Calu3 (cell line): ENCODE results near the gene SOX9. TPM values are rescaled to one million over a fixed set of nuclear protein-coding genes. Genes with fewer than 3 reads are reported as not detected.

ENCODE experiments used
- BruUV-seq: library from RNA; stranded (reverse); fragments of 400-500 nt; replicated peaks from 2 replicates; lab custom pipeline; 2021; lab: Mats Ljungman, UMichigan
- CTCF ChIA-PET: fragments of 300-600 bp; sonication (Branson Sonifier 250); formaldehyde crosslinking; loops from one replicate; lab custom pipeline; 2022; ENCODE audit warnings: antibody characterized with exemption; lab: Charles Lee
- DNase-seq: peaks from one replicate; pipeline ENCODE4 v3.0.0; 2022
- H3K27ac Mint-ChIP-seq: one replicate; pipeline ENCODE4 v1.8.0; 2022; ENCODE audit warnings: mixed read lengths; ENCODE audit not compliant: unreplicated experiment
- H3K27me3 Mint-ChIP-seq: one replicate; pipeline ENCODE4 v1.8.0; 2022; ENCODE audit warnings: mixed read lengths; ENCODE audit not compliant: unreplicated experiment
- H3K36me3 Mint-ChIP-seq: one replicate; pipeline ENCODE4 v1.8.0; 2022; ENCODE audit warnings: mild to moderate bottlenecking, moderate library complexity, mixed read lengths; ENCODE audit not compliant: insufficient read depth, unreplicated experiment
- H3K4me1 Mint-ChIP-seq: one replicate; pipeline ENCODE4 v1.8.0; 2022; ENCODE audit warnings: mild to moderate bottlenecking, low read depth, mixed read lengths; ENCODE audit not compliant: unreplicated experiment
- H3K4me3 Mint-ChIP-seq: one replicate; pipeline ENCODE4 v1.8.0; 2022; ENCODE audit warnings: mild to moderate bottlenecking, low read depth, moderate library complexity, mixed read lengths; ENCODE audit not compliant: unreplicated experiment
- H3K9me3 Mint-ChIP-seq: one replicate; pipeline ENCODE4 v1.8.0; 2022; ENCODE audit warnings: low read depth, mixed read lengths; ENCODE audit not compliant: unreplicated experiment
- intact Hi-C: fragments of 100-400 bp; cut with micrococcal nuclease; formaldehyde crosslinking; loops from one replicate; pipeline ENCODE4 v1.10.0; 2022; ENCODE audit not compliant: unreplicated experiment
- total RNA-seq: library from RNA; stranded (reverse); gene quantifications from 2 replicates; pipeline ENCODE4 v1.2.3, GENCODE V29; 2022
- TF ChIP-seq, protein P1 (sequence below): fragments of 200-600 bp; IDR thresholded peaks from one replicate; pipeline ENCODE4 v1.8.0; 2022; ENCODE audit warnings: antibody characterized with exemption; ENCODE audit not compliant: unreplicated experiment

SOX9 gene
- total RNA-seq, 1 experiment from 2014 or later: 210 TPM

DNA sequence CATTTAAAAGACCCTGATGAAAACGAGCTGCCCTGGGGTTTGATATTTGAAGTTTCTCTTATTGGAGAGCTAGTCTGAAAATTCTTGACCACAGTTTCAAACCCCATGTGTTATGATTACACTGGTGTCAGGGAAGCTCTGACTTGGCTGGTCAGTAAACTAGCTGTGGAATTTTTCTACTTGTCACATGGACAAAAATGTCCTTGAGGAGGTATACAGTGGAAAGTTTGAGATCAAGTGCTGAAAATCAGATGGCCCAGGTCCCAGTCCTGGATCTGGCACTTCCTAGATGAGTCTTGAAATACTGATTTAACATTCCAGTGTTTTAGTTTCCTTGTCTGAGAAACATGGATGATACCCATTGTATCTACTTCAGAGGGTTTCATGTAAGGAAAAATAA is 30.7 kb upstream of the SOX9 start:
- Mint-ChIP-seq H3K36me3 (no peaks in the 10 kb centered on the region), H3K9me3 (no peaks in the 10 kb centered on the region), H3K27me3 (peaks cover 8% of the 10 kb centered on the region), H3K27ac (no peak overlapping the region), H3K4me1 (no peaks in the 10 kb centered on the region), H3K4me3 (no peak overlapping the region)
- no TSS peak for BruUV-seq
- no peak for DNase-seq
- CTCF ChIA-PET: no interaction called here
- intact Hi-C loops: no loop called here
- TF ChIP-seq, protein P1, sequence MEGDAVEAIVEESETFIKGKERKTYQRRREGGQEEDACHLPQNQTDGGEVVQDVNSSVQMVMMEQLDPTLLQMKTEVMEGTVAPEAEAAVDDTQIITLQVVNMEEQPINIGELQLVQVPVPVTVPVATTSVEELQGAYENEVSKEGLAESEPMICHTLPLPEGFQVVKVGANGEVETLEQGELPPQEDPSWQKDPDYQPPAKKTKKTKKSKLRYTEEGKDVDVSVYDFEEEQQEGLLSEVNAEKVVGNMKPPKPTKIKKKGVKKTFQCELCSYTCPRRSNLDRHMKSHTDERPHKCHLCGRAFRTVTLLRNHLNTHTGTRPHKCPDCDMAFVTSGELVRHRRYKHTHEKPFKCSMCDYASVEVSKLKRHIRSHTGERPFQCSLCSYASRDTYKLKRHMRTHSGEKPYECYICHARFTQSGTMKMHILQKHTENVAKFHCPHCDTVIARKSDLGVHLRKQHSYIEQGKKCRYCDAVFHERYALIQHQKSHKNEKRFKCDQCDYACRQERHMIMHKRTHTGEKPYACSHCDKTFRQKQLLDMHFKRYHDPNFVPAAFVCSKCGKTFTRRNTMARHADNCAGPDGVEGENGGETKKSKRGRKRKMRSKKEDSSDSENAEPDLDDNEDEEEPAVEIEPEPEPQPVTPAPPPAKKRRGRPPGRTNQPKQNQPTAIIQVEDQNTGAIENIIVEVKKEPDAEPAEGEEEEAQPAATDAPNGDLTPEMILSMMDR: no peak

DNA sequence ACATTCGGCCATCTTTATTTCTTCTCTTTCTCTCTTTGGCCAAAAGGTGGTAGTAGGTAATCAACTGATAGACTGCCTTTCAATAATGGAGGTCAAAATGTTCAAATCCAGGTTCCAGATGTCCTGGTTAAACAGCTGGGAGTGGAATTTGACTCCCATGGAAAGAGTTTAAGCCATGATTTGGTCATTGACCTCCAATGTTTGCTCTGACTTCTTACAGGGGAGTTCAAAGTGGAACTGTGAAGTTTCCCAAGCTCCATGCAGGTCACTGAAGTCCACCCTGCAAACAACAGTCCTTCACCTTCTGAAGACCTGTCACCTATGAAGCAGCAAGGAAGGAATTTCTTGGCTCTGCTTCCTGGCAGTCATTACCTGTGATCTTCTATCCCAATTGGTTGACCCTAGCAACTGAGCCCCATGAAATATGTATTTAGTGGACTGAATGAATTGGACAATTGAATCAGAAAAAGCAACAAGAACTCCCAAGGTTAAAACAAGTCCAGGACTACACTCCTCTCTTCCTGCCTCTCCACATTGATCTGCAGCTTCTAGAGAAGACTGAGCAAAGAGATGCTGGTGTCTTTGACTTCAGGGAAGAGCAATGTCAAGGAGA is 28.0 kb upstream of the SOX9 start:
- BruUV-seq: no TSS peak
- TF ChIP-seq, protein P1: no peak
- Mint-ChIP-seq H3K27me3 (peaks cover 16% of the 10 kb centered on the region), H3K9me3 (no peaks in the 10 kb centered on the region), H3K4me3 (no peak overlapping the region), H3K36me3 (no peaks in the 10 kb centered on the region), H3K27ac (no peak overlapping the region), H3K4me1 (no peaks in the 10 kb centered on the region)
- DNase-seq: no peak
- CTCF ChIA-PET: no interaction called here
- intact Hi-C loops: no loop called here

DNA sequence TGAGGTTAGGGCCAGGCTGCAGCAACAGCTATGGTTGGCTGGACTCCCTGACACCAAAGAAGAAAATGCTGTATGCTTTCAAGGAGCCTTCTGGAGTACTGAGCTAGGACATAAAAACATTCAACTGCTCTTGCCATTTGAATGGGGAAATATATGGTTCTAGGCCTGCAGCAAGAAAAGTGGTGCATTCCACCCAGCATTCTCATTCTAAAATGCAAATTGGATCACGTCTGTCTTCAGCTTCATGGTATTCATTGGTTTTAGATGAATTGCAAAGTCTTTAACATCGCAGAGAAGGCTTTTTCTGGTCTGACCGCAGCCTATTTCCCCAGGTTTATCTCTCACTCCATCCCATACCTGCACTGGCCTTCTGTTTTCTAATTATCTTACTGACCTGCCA is 27.1 kb upstream of the SOX9 start:
- H3K27me3 Mint-ChIP-seq: peaks cover 16% of the 10 kb centered on the region
- DNase-seq: no peak
- TF ChIP-seq, protein P1: no peak
- no peaks in the 10 kb centered on the region for H3K9me3 Mint-ChIP-seq
- no peak overlapping the region for H3K4me3 Mint-ChIP-seq
- no peak overlapping the region for H3K27ac Mint-ChIP-seq
- no TSS peak for BruUV-seq
- H3K4me1 Mint-ChIP-seq: no peaks in the 10 kb centered on the region
- H3K36me3 Mint-ChIP-seq: no peaks in the 10 kb centered on the region
- CTCF ChIA-PET: no interaction called here
- intact Hi-C loops: no loop called here

DNA sequence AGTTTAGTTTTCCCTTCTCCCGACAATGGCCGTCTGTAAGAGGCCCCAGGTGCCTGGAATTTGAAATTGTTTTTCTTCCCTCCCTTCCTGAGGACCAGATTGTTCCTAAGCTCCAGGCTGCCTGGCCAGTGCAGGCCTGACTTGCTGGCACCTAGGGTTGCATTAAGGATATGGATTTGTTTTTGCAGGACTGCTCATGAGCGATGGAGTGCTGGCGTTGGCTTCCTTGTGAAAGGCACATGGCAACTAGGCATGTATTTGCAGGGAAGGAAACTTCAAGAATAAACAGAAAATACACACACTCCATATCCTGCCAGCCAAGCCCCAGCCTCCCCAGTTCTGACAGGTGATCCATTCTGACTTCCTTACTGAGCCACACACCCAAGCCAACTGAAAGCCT is 25.5 kb upstream of the SOX9 start:
- Mint-ChIP-seq H3K27ac (no peak overlapping the region), H3K4me3 (no peak overlapping the region), H3K9me3 (no peaks in the 10 kb centered on the region), H3K27me3 (peaks cover 16% of the 10 kb centered on the region), H3K4me1 (no peaks in the 10 kb centered on the region), H3K36me3 (no peaks in the 10 kb centered on the region)
- no TSS peak for BruUV-seq
- CTCF ChIA-PET: no interaction called here
- TF ChIP-seq, protein P1: no peak
- no peak for DNase-seq
- intact Hi-C loops: no loop called here
